Retinal pigment epithelial cell (primary cell): ENCODE data around the gene RALGAPA2.

Experiments used
- DNase-seq: peaks from one replicate; pipeline ENCODE4 v3.0.0-alpha.2; 2010; ENCODE audit warnings: low read depth
- H3K4me3 ChIP-seq: 2 replicates; pipeline ENCODE4 v1.5.1; 2011; ENCODE audit warnings: mild to moderate bottlenecking, low read length, control low read depth, moderate library complexity
- CTCF ChIP-seq: conservative IDR thresholded peaks from 2 replicates; pipeline ENCODE4 v1.5.1; 2011; ENCODE audit warnings: low read depth, low read length, control low read depth, inconsistent platforms

RALGAPA2 gene

GRCh38 chr20:20465252-20465651 is 247.2 kb downstream of the RALGAPA2 start:
- H3K4me3 ChIP-seq: no peak overlapping the region
- DNase-seq: no peak
- peak; percentile 44 for TF ChIP-seq CTCF

DNA sequence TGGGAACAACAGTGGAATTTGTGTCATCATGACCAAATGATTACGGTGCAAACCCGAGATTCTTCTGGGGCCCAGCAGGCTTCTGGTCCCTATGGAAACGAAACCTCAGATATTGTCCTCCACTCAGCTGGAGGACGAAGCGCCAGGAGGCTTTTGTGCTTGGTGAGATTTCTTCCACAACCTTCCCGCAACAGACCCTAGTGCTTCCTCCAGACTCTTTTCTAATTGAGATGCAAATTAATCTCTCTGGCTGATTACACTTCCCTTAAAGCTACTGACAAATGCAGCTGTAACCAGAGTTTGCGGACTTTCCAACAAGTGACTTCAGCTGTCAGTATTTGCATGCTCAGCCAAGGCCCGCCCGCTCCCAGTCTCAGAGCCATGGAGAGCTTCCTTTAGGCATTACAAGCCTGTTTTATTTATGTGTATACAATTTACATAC is 248.5 kb downstream of the RALGAPA2 start:
- no peak for TF ChIP-seq CTCF
- DNase-seq: no peak
- no peak overlapping the region for H3K4me3 ChIP-seq

DNA sequence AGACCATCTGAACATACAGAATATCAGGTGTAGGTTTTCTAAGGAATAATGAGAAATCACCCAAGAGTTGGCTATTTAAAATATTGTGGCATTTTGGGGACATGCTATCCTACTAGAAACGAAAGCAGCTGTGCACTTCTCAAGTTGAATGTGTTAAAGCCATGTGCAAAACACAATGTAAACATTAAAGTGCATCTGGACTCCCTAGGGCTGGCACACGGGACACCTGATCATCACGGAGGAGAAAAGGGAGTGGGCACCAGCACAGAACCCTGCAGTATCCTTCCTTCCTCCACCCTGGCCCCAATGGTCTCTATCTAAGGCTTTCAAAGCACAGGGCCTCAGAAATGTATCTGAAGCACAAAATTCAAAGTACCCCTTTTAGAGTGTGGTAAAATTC is 250.3 kb downstream of the RALGAPA2 start:
- DNase-seq: no peak
- no peak overlapping the region for H3K4me3 ChIP-seq
- no peak for TF ChIP-seq CTCF

GRCh38 chr20:20461551-20461950 is 250.9 kb downstream of the RALGAPA2 start:
- DNase-seq: no peak
- H3K4me3 ChIP-seq: no peak overlapping the region
- TF ChIP-seq CTCF: no peak

- no peak for DNase-seq
- TF ChIP-seq CTCF: no peak
- no peak overlapping the region for H3K4me3 ChIP-seq
Measured at GRCh38 chr20:20459726-20460125, 252.7 kb downstream of the RALGAPA2 start.

GRCh38 chr20:20457392-20458126 is 254.9 kb downstream of the RALGAPA2 start:
- no peak for DNase-seq
- TF ChIP-seq CTCF: no peak
- H3K4me3 ChIP-seq: no peak overlapping the region

DNA sequence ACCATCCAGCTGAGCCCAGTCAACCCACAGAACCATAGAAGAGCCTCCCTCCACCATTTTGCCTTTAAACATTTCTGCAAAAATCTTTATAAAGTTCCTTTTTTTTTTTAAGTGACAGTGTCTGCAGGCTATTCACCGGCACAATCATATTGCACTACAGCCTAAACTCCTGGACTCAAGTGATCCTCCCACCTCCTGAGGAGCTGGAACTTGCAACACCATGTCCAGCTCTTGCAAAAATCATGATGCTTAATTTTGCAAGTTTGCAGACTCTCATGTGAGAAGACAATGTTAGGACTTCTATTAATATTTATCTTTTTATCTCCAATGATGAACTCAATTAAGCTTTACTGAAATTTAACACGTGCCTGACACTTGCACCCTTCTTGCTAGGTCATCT is 255.7 kb downstream of the RALGAPA2 start:
- DNase-seq: no peak
- no peak for TF ChIP-seq CTCF
- H3K4me3 ChIP-seq: no peak overlapping the region
